22Rv1 (cell line): Measurements from ENCODE around the gene AEN.

Experiments used
- H3K27ac ChIP-seq: fragments of 450-650 bp; 2 replicates; pipeline ENCODE4 v1.5.1; 2017
- ZFX ChIP-seq: fragments of 450-650 bp; IDR thresholded peaks from 2 replicates; pipeline ENCODE4 v1.6.1; 2017; ENCODE audit warnings: antibody characterized with exemption, borderline replicate concordance
- TF ChIP-seq, protein P1 (sequence below): fragments of 450-650 bp; IDR thresholded peaks from 2 replicates; pipeline ENCODE4 v1.5.1; 2017; ENCODE audit warnings: mild to moderate bottlenecking

AEN gene

DNA sequence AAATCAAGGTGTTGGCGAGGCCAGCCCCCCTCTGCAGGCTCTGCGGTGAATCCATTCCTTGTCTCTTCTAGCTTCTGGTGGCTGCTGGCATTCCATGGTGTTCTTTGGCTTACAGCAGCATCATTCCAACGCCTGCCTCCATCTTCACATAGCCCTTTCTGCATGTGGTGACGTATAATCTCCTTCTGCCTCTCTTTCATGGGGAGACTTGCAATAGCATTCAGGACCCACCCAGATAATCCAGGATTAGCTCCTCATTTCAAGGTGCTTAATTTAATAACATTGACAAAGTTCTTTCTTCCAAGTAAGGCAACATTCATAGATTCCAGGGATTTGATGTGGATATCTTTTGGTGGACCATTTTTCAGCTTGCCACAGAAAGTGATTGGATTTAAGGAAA lies 53.5 kb downstream of the AEN start:
- H3K27ac ChIP-seq: no peak overlapping the region
- TF ChIP-seq, protein P1, sequence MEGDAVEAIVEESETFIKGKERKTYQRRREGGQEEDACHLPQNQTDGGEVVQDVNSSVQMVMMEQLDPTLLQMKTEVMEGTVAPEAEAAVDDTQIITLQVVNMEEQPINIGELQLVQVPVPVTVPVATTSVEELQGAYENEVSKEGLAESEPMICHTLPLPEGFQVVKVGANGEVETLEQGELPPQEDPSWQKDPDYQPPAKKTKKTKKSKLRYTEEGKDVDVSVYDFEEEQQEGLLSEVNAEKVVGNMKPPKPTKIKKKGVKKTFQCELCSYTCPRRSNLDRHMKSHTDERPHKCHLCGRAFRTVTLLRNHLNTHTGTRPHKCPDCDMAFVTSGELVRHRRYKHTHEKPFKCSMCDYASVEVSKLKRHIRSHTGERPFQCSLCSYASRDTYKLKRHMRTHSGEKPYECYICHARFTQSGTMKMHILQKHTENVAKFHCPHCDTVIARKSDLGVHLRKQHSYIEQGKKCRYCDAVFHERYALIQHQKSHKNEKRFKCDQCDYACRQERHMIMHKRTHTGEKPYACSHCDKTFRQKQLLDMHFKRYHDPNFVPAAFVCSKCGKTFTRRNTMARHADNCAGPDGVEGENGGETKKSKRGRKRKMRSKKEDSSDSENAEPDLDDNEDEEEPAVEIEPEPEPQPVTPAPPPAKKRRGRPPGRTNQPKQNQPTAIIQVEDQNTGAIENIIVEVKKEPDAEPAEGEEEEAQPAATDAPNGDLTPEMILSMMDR: no peak
- no peak for TF ChIP-seq ZFX

DNA sequence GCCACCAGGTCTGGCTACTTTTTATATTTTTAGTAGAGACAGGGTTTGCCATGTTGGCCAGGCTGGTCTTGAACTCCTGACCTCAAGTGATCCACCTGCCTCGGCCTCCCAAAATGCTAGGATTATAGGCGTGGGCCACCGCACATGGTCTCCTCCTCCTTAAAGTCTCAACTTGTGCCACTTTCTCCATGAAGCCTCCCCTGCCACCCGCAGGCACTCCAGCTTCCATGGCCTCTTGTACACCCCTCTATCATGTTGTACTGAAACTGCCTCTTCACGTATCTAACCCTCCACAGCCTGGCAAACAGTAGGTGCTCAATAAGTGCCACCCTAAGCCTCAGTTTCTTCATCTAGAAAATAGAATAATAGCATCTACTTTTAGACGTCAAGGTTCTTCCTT lies 57.6 kb downstream of the AEN start:
- no peak overlapping the region for H3K27ac ChIP-seq
- no peak for TF ChIP-seq ZFX
- TF ChIP-seq, protein P1: no peak

DNA sequence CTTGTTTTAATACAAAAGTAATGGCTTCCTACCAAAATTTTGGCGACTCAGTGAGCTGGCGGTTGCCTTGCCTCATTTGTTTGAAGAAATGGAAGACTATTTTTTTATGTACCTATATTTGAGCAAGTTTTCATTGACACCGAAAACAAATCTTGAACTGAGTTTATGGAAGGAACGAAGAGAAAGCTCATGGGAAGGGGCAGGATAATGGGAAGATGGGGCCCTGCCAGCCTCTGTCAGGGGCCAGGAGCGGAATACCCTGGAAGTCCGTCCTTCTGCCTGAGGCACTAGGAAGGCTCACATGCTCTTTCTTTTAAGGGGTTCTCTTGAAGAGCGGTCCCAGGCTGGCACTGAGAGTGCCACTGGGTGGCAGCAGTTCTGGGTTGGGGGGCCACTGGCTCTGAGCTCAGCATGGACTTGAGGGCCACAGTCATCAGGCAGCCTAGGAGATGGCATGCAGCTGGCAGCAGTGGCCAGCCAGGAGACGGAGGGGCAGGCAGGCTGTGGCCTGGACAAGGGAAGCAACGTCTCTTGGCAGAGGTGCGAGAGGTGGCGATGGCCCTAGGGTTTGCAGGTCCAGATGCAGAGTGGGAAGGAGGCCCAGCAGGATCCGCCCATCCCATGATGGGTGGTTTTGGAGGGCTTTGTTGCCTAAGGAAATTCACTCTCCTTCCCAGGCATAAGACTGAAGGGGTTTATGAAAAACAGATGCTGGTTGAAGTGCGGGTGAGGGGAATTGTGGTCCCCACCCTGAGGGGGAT lies 59.3 kb downstream of the AEN start:
- H3K27ac ChIP-seq: no peak overlapping the region
- TF ChIP-seq, protein P1: no peak
- no peak for TF ChIP-seq ZFX

DNA sequence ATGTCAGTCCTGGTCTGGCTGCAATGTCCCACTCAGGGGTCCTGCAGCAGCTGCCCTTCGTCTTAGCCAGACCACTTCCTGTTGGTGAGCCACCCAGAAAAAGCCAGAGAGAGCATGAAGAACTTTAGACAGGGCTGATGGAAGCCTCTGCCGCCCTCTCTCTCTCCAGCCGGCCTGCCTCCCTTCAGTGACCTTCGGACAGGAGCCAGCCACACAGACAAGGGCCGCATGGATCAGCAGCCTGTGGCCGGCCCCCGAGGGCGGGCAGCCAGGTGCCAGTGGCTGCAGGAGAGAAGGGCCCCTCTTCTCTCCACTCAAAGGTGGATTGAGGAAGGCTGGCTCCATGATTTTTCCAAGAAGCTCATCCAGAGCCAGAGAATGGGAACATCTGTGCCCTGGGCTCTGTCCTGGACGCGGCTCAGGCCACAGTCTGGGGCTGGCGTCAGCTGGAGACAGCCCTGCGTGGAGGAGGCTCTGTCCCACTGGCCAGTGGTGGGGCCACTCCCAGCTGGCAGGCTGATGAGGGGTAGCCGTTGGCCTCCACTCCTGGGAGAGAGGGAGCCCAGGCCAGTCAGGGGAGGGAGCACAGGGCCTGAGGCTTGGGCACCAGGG lies 60.6 kb downstream of the AEN start:
- no peak for TF ChIP-seq ZFX
- TF ChIP-seq, protein P1: no peak
- no peak overlapping the region for H3K27ac ChIP-seq
